GM19043 (cell line): ENCODE results near the gene VPS13A.
"Not testable (repeated sequence)": the region's sequence is repeated elsewhere in the genome, so short reads cannot be mapped to it uniquely, and the experiment has no call there.

Source experiments
- ATAC-seq: cut with Tn5 transposase; IDR thresholded peaks from one replicate; pipeline ENCODE4 v1.9.1; 2021; ENCODE audit warnings: low read depth; ENCODE audit not compliant: unreplicated experiment

The VPS13A gene

GRCh38 chr9:77180056-77180455 is 2.7 kb downstream of the VPS13A start:
- ATAC-seq: no peak

- ATAC-seq: no peak
Measured at GRCh38 chr9:77183581-77183980, 6.2 kb downstream of the VPS13A start.

- no peak for ATAC-seq
Measured at GRCh38 chr9:77188242-77188641, 10.9 kb downstream of the VPS13A start.

- no peak for ATAC-seq
Measured at GRCh38 chr9:77194423-77194822, 17.1 kb downstream of the VPS13A start.

GRCh38 chr9:77210116-77210515 is 32.8 kb downstream of the VPS13A start:
- no peak for ATAC-seq

GRCh38 chr9:77211561-77211960 is 34.2 kb downstream of the VPS13A start:
- no peak for ATAC-seq

- no peak for ATAC-seq
Measured at GRCh38 chr9:77212801-77213200, 35.5 kb downstream of the VPS13A start.

GRCh38 chr9:77215874-77216273 is 38.5 kb downstream of the VPS13A start:
- ATAC-seq: no peak

GRCh38 chr9:77218612-77219011 is 41.3 kb downstream of the VPS13A start:
- no peak for ATAC-seq

GRCh38 chr9:77221431-77221830 is 44.1 kb downstream of the VPS13A start:
- no peak for ATAC-seq

- ATAC-seq: no peak
Measured at GRCh38 chr9:77224746-77225312, 47.5 kb downstream of the VPS13A start.

- ATAC-seq: no peak
Measured at GRCh38 chr9:77236693-77237092, 59.4 kb downstream of the VPS13A start.

- ATAC-seq: no peak
Measured at GRCh38 chr9:77237896-77238295, 60.6 kb downstream of the VPS13A start.

GRCh38 chr9:77251050-77251449 is 73.7 kb downstream of the VPS13A start:
- ATAC-seq: no peak

- ATAC-seq: no peak
Measured at GRCh38 chr9:77257275-77257674, 79.9 kb downstream of the VPS13A start.

GRCh38 chr9:77261605-77262004 is 84.3 kb downstream of the VPS13A start:
- ATAC-seq: no peak

GRCh38 chr9:77267762-77268161 is 90.4 kb downstream of the VPS13A start:
- not testable (repeated sequence) for ATAC-seq

- no peak for ATAC-seq
Measured at GRCh38 chr9:77271023-77271690, 93.8 kb downstream of the VPS13A start.

GRCh38 chr9:77276799-77277198 is 99.5 kb downstream of the VPS13A start:
- no peak for ATAC-seq

GRCh38 chr9:77277719-77278118 is 100.4 kb downstream of the VPS13A start:
- no peak for ATAC-seq

- no peak for ATAC-seq
Measured at GRCh38 chr9:77283991-77284390, 106.7 kb downstream of the VPS13A start.

GRCh38 chr9:77284616-77285015 is 107.3 kb downstream of the VPS13A start:
- no peak for ATAC-seq

- ATAC-seq: no peak
Measured at GRCh38 chr9:77290373-77290772, 113.0 kb downstream of the VPS13A start.
